Measurements from ENCODE around the gene PPIL4. TPM values are rescaled to one million over a fixed set of nuclear protein-coding genes. Genes with fewer than 3 reads are reported as not detected.

The PPIL4 gene
- total and polyA plus RNA-seq, 11 donors, result 10.9 to 22.9 (median 16.0) TPM

GRCh38 chr6:149482545-149483333 lies 63.1 kb downstream of the PPIL4 start:
- no peak for DNase-seq
- Histone ChIP-seq H3K36me3 (no peaks in the 10 kb centered on the region), H3K27ac (peak overlapping the region; percentile 42 to 97 (median 72)), H3K4me1 (peaks cover 0 to 55% (median 26%) of the 10 kb centered on the region in 12 donors), H3K4me3 (peak overlapping the region in 11 of 12 donors; percentile 18 to 64 (median 49)), H3K27me3 (peaks cover 0 to 3% (median 0%) of the 10 kb centered on the region in 9 donors), H3K9me3 (no peaks in the 10 kb centered on the region)
- WGBS, 4 donors, result 59 to 69% (median 65%) methylated on average over 14 of the region's 14 CpGs
- TF ChIP-seq POLR2A (IDR thresholded peaks at IDR 0.05) (no peak), CTCF (IDR thresholded peaks at IDR 0.05) (no peak)
- intact Hi-C loops (cut with DNase I), result no loop called here
- peak in 2 of 4 donors; percentile 31 to 42 for ATAC-seq

GRCh38 chr6:149480502-149481280 lies 65.2 kb downstream of the PPIL4 start:
- ATAC-seq, result no peak
- TF ChIP-seq CTCF (IDR thresholded peaks at IDR 0.05), result no peak
- no peak for TF ChIP-seq POLR2A (IDR thresholded peaks at IDR 0.05)
- Histone ChIP-seq H3K27ac (peak overlapping the region in 2 of 12 donors; percentile 82 to 97), H3K4me3 (peak overlapping the region in 1 of 12 donors; percentile 59), H3K36me3 (no peaks in the 10 kb centered on the region), H3K9me3 (no peaks in the 10 kb centered on the region), H3K4me1 (peaks cover 0 to 51% (median 25%) of the 10 kb centered on the region in 12 donors), H3K27me3 (peaks cover 0 to 3% (median 0%) of the 10 kb centered on the region in 9 donors)
- 93 to 95% (median 94%) methylated on average over 18 of the region's 18 CpGs for WGBS, 4 donors
- intact Hi-C loops (cut with DNase I), result no loop called here
- DNase-seq, result no peak

- intact Hi-C loops (cut with DNase I), result no loop called here
- 87 to 92% (median 89%) methylated on average over 5 of the region's 5 CpGs for WGBS, 4 donors
Observed at GRCh38 chr6:149478631-149479314, 67.1 kb downstream of the PPIL4 start.

More at GRCh38 chr6:149478631-149479314, 67.1 kb downstream of the PPIL4 start:
- Histone ChIP-seq H3K27me3 (peaks cover 0 to 3% (median 0%) of the 10 kb centered on the region in 9 donors), H3K9me3 (no peaks in the 10 kb centered on the region), H3K4me3 (no peak overlapping the region), H3K27ac (no peak overlapping the region), H3K4me1 (peaks cover 0 to 36% (median 11%) of the 10 kb centered on the region in 12 donors), H3K36me3 (peaks cover 0 to 7% (median 0%) of the 10 kb centered on the region in 9 donors)
- DNase-seq (no peak), ATAC-seq (no peak)
- no peak for TF ChIP-seq POLR2A (IDR thresholded peaks at IDR 0.05)
- no peak for TF ChIP-seq CTCF (IDR thresholded peaks at IDR 0.05)

All from heart left ventricle (tissue), 16 donors.